HG03457 (cell line): ENCODE results near the gene SMLR1.
"Not testable (repeated sequence)": the region's sequence is repeated elsewhere in the genome, so short reads cannot be mapped to it uniquely, and the experiment has no call there.

Experiments used
- ATAC-seq: cut with Tn5 transposase; IDR thresholded peaks from one replicate; pipeline ENCODE4 v1.9.1; 2021; ENCODE audit warnings: moderate number of reproducible peaks; ENCODE audit not compliant: unreplicated experiment

SMLR1 gene

GRCh38 chr6:130827247-130828149 is at the start of gene SMLR1:
Gene SMLR1, plus strand, starts transcription at chr6:130827406. Its CDS starts 8 bp downstream, at chr6:130827414.
- ATAC-seq, result no peak

- no peak for ATAC-seq
Observed at GRCh38 chr6:130778946-130779657, 48.1 kb upstream of the SMLR1 start.

DNA sequence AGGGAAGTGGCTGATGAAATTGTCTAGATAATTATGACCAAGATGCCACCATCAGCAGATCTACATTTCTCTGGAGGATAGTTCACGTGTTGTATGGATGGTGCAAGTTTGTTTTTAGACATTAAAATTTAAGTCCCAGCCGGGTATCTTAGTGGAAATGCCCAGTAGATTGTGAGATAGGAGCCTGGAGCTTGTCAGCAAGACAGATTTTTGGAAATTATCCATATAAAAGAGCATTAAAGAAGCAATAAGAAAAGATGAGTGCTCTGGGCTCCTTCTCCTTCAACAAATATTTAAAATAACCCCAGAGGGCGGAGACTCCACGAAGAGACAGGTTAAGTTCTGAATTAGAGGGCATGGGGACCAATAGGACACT is 47.6 kb upstream of the SMLR1 start:
- no peak for ATAC-seq

DNA sequence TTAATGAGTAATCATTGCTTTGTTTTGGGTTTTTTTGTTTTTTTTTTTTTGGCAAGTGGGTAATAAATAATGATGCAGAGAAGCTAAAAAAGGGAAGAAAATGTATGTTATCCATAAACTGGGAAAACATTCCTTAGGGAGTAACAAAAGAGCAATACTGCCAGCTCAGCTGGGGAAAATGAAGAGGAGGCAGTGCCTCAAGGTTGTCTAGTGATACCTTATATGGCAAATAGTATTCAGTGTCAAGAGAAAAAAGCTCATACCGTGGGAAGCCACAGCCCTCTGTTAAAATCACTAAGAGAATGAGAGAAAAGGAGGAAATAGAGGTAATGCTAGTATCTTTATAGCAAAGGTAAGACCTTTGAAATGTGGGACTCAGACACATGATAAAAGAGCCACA is 47.1 kb upstream of the SMLR1 start:
- no peak for ATAC-seq

DNA sequence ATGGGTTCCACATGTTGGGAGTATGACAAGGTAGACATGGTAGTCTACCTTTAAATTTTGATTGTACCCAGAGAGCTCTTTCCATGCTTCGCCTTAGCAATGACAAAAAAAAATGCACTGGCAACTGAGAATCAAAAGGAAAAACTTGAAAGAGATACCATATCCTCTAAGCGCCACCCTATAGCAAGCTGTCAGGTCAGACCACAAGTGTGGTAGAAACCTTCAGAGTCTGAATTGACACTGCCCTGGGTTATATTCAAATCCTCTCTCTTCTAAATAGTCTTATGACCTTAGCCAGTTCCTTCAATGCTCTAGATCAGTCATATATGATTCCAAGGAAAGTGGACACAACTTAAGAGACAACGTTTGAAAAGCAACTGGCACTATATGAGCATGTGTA is 45.6 kb upstream of the SMLR1 start:
- ATAC-seq, result no peak

- ATAC-seq, result no peak
Observed at GRCh38 chr6:130783416-130784107, 43.6 kb upstream of the SMLR1 start.

GRCh38 chr6:130787726-130788500 is 39.3 kb upstream of the SMLR1 start:
- ATAC-seq, result no peak

- ATAC-seq, result no peak
Observed at GRCh38 chr6:130788954-130789353, 38.3 kb upstream of the SMLR1 start.

DNA sequence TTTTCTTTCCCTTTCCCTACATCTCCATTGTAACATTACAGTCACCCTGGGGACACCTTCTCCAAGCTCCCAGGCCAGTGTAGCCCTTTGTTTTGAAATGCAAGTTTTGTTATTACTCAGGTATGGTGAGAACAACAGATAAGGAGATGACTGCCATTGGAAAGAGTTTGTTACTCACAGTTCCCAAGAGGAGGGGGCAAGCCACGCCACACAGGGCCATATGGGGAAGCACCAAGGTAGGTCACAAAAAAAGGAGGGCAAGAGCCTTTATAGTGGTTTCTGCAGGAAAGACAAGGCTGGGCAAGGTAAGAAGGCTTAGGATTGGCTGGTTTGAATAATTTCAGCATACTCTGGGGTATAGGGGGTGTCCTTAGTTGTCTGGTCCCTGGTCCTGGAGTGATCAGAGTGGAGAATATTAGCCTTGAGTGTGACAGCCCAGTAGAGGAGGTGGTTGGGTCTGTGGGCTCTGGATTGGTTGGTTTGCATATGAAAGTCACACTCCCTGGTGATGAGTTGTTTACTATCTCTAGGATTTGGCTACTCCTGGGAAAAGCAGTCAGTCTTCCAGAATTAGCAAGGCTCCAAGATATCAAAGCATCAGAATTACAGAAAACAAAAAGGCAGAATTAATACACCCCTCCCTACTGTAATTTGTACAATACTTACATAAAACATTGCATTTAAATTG is 33.1 kb upstream of the SMLR1 start:
- ATAC-seq, result no peak

DNA sequence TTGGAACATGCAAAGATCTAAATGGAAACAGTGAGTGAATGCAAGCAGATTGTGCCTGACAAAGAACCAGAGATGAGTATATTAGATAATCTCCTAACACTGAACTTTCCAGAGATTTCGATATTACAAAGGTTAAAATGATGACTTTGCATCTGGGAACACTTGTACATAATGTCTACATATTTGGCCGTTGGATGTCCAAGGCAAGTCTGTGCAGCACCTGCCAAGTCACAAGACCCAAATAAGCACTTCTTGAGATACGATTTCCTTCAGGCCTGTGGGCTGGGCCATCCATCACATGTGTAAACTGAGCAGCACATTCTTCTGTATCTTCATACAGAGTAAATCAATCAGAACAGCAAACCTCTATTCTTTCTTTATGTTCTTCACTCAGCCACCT is 32.5 kb upstream of the SMLR1 start:
- ATAC-seq, result no peak

GRCh38 chr6:130796313-130796905 is 30.8 kb upstream of the SMLR1 start:
- ATAC-seq, result no peak

GRCh38 chr6:130797061-130797460 is 30.1 kb upstream of the SMLR1 start:
- no peak for ATAC-seq

GRCh38 chr6:130801368-130801767 is 25.8 kb upstream of the SMLR1 start:
- not testable (repeated sequence) for ATAC-seq

DNA sequence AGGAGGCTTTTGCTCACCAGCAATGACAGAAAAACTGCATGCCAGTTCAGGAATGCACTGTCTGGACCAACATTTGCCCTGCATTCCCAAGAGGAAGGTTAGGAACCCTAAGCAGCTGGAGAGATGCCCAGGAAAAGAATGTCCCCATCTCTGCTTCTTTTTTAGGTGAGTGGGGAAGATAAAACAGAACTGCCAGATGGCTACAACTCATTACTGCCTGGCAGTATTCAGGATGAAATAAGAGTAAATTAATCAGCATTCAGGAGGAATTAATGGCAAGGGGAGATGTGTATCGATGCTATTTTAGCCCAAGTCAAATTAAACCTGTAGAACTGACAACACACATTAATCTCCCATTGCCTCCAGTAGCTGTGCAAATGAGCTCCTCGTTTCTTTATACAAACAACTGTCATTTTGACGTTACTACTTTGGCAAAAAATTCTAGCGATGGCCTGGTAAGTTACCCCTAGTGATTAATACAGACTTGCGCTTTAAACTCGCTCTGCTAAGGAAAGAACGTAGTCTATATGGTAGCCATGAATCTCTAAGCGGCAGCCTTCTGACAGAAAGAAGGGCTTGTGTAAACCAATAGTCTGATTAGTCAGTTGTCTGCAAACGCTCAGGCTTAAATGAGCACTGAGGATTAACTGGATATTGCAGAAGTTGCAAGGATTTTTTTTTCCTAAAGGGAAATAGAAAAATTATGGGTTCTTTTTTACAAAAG is 16.7 kb upstream of the SMLR1 start:
- ATAC-seq, result no peak

DNA sequence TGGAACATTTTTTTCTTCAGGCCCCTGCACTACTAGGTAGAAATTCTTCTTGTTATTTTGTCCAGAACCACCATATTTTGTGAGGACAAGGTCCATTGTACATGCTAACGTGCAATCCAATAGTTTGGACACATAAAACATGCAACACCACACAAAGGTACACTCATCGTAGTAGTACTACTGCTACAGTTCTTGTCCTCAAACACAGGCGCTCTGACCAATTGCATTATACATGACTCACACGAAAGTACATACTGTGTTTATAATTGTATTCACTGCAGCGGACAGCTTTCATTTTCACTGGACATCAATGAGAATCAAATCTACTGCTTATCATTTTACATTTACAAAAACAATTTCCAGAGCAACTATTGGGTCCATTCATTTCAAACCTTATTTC is 15.3 kb upstream of the SMLR1 start:
- no peak for ATAC-seq

DNA sequence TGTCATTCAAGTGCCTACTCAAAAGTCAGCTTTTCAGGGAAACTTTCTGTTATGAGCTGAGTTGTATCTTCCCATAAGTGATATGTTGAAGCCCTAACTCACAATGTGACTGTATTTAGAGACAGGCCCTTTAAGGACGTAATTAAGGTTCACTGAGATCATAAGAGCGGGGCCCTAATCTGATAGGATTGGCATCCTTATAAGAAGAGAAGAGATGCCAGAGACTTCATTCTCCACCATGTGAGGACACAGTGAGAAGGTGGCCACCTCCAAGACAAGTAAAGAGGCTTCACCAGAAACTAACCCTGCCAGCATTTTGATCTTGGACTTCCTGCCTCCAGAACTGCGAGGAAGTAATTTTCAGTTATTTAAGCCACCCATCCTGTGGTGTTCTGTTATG is 12.7 kb upstream of the SMLR1 start:
- no peak for ATAC-seq

DNA sequence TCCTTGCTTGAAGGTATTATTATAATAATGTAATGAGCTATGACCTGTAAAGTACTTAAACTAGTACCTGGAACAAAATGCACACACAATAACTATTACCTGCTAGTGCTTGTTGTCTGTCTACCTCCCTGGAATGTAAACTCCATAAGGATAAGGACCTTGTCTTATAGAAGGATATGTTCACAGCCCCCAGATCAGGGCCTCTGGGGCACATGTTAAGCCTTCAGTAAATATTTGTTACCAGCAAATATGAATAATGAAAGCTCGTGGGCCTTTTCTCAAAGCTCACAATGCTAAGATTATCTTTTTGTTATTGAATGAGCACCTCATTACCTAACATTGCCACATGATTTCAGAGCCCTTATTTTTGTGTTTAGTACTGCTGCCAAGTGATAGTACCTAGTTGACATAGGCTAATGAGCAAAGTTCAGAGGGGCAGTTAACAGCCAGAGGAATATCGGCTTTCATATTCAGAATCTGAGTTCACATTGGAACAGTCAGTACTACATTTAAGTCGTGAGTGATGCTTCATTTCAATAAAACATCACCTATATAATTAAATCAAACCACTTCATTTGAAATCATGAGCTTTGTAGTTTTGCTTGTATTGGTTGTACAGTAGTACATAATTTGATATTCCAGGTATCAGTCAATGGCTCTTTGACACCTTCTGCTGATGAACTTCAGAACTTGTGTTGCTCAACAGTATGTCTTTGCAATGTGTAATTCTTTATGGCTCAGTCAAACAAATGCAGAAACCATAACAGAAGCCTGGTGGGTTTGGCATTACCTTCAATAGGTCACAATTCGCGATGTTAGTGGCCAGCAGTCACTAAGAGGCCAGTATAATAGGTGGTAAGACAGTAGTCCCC is 11.8 kb upstream of the SMLR1 start:
- no peak for ATAC-seq

DNA sequence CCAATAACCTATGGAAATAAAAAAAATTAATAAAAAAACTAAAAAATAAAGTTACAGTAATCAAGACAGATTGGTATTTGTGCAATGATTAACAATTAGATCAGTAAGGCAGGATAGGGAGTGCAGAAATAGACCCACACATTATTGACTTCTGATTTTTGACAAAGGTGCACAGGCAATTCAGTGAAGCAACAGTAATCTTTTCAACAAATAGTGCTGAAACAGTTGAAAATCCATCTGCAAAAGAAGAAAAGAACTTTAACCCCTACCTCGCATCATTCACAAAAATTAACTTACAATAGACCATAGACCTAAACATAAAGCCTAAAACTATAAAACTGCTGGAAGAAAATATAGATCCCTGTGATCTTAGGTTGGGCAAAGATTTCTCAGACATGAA is 4.5 kb upstream of the SMLR1 start:
- no peak for ATAC-seq
